H1 (cell line): Measurements from ENCODE around the gene PRSS48.

Experiments
- CTCF ChIP-seq, 3 experiments: IDR thresholded peaks; 1 replicate in 2 of 3; 2 replicates in 1 of 3; pipeline versions ENCODE4 v1.5.1 to v1.6.1; 2011; ENCODE audit warnings: low read length in 3 of 3, mild to moderate bottlenecking in 3 of 3, inconsistent platforms in 2 of 3, low read depth in 1 of 3, moderate library complexity in 1 of 3; ENCODE audit not compliant: insufficient read depth in 1 of 3; ENCODE audit errors: control extremely low read depth in 1 of 3
- EP300 ChIP-seq, 2 experiments: IDR thresholded peaks; 1 replicate in 1 of 2; 2 replicates in 1 of 2; pipeline ENCODE4 v1.6.1; 2011 to 2012; ENCODE audit warnings: low read depth in 2 of 2, low read length in 2 of 2, mild to moderate bottlenecking in 2 of 2, borderline replicate concordance in 1 of 2, inconsistent platforms in 1 of 2, moderate library complexity in 1 of 2
- FOSL1 ChIP-seq: IDR thresholded peaks from 2 replicates; pipeline ENCODE4 v1.6.1; 2011; ENCODE audit warnings: mild to moderate bottlenecking, low read depth, low read length, moderate library complexity; ENCODE audit not compliant: insufficient read depth
- GABPA ChIP-seq: IDR thresholded peaks from 2 replicates; pipeline ENCODE4 v1.6.1; 2011; ENCODE audit warnings: mild to moderate bottlenecking, low read length, moderate library complexity, borderline replicate concordance; ENCODE audit not compliant: insufficient read depth
- HDAC2 ChIP-seq, 2 experiments: fragments of 300-600 bp in 1 of 2; sonication (generic) in 1 of 2; IDR thresholded peaks; 2 replicates each; pipeline ENCODE4 v1.6.1; 2011 to 2012; ENCODE audit warnings: low read depth in 2 of 2, low read length in 2 of 2, mild to moderate bottlenecking in 2 of 2, moderate library complexity in 2 of 2, borderline replicate concordance in 1 of 2, inconsistent platforms in 1 of 2
- JUN ChIP-seq: IDR thresholded peaks from 2 replicates; pipeline ENCODE4 v1.6.1; 2011; ENCODE audit warnings: low read depth, mild to moderate bottlenecking, improper control_type of control experiment, low read length
- KDM1A ChIP-seq: fragments of 200-600, 300-600 bp; sonication (generic); IDR thresholded peaks from 2 replicates; pipeline ENCODE4 v1.7.1; 2016; ENCODE audit warnings: mild to moderate bottlenecking, low read length, borderline replicate concordance
- KDM5A ChIP-seq: fragments of 200-600 bp; IDR thresholded peaks from 2 replicates; pipeline ENCODE4 v1.7.1; 2012; ENCODE audit warnings: mild to moderate bottlenecking, low read length, inconsistent platforms, mixed read lengths
- RNF2 ChIP-seq: fragments of 200-900, 300-1000 bp; sonication (generic); IDR thresholded peaks from 2 replicates; pipeline ENCODE4 v1.7.1; 2016; ENCODE audit warnings: borderline replicate concordance, low read depth, mild to moderate bottlenecking, antibody characterized with exemption, low read length; ENCODE audit not compliant: poor library complexity, severe bottlenecking; ENCODE audit errors: missing control alignments
- SP2 ChIP-seq: IDR thresholded peaks from 2 replicates; pipeline ENCODE4 v1.6.1; 2012; ENCODE audit warnings: mild to moderate bottlenecking, low read length, inconsistent platforms
- YY1 ChIP-seq: IDR thresholded peaks from 2 replicates; pipeline ENCODE4 v1.6.1; 2011; ENCODE audit warnings: low read depth, mild to moderate bottlenecking, low read length

GRCh38 chr4:151297170-151297569 lies 20.2 kb downstream of the PRSS48 start:
- TF ChIP-seq SP2 (no peak), CTCF (IDR thresholded peaks at IDR 0.05; ENCODE audit: control extremely low read depth in 1 of 3, insufficient read depth in 1 of 3, low read depth in 1 of 3, low read length in 3 of 3) (no peak), HDAC2 (IDR thresholded peaks at IDR 0.05; ENCODE audit: borderline replicate concordance in 1 of 2, low read depth in 2 of 2, low read length in 2 of 2) (no peak), GABPA (no peak), KDM5A (no peak), JUN (no peak), EP300 (IDR thresholded peaks at IDR 0.05; ENCODE audit: borderline replicate concordance in 1 of 2, low read depth in 2 of 2, low read length in 2 of 2) (no peak), YY1 (no peak), RNF2 (no peak), KDM1A (no peak), FOSL1 (no peak)
